Measurements from ENCODE around the gene MAG. TPM values are rescaled to one million over a fixed set of nuclear protein-coding genes. Genes with fewer than 3 reads are reported as not detected.

Gene MAG
- total and polyA plus RNA-seq, 2 of the 8 experiments (the other 6 are each of a cell fraction or from before 2014, with no cell fraction given): 0.20 to 1.3 TPM

DNA sequence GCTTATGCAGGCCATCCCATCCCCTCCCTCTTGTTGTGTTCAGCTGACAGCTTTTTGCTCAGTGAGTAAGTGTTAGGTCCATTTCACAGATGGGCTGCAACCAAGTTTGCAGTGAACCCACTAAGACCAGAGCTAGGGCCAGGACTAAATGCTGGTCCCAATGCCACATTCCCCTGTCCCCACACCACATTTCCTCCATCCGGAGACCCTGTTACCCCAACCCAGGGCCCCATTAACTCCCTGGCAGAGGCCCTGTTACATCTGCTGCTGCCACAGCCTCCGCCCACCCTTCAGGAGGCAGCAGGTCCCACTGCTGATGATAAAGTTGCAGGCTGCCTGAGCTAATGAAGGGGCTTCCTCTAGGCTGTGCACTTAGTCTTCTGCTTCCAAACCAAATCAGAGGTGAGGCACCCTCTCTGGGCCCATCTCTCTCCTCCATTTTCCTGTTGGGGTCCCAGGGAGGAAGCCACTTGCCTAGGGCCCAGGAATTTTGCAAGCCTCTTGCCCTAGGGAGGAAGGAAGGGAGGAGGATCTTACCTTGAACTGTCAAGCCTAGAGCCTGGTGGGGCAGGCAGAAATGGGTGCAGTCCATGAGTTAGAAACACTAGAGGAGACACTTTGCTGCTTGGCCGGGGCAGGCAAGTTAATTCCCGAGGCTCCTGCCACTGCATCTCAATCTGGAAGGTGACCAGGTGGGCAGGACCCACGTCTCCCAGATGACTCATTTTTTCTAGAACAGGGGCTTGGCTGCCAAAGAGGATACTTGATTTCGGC, 26.6 kb upstream of the MAG start:
- Histone ChIP-seq H4K5ac (ENCODE audit: insufficient read length, low read depth, low read length) (no peak overlapping the region), H3K4ac (replicated peaks; ENCODE audit: insufficient read length, low read depth, low read length) (no peak overlapping the region), H3K27me3 (replicated peaks in 1 of 4; ENCODE audit: control insufficient read depth in 3 of 4, extremely low read depth in 1 of 4, insufficient read depth in 3 of 4, low read length in 3 of 4) (no peaks in the 10 kb centered on the region), H3K23me2 (ENCODE audit: low read depth, low read length) (no peaks in the 10 kb centered on the region; the same call in 1 of the 2 replicates), H2BK12ac (ENCODE audit: low read depth, low read length) (no peak overlapping the region), H2BK5ac (ENCODE audit: low read depth, low read length) (no peak overlapping the region), H3K18ac (ENCODE audit: extremely low read depth, low read length) (no peak overlapping the region), H3K4me1 (replicated peaks in 1 of 4; ENCODE audit: control insufficient read depth in 3 of 4, insufficient read depth in 4 of 4, low read length in 3 of 4) (peaks cover 0 to 12% (median 8%) of the 10 kb centered on the region in 4 experiments; a peak in 5 of 7 replicates), H3K79me2 (ENCODE audit: control insufficient read depth in 1 of 2, insufficient read depth in 2 of 2, low read length in 2 of 2) (peaks cover 0 to 5% of the 10 kb centered on the region in 2 experiments; a peak in 1 of 4 replicates), H2BK15ac (ENCODE audit: low read length) (no peak overlapping the region), H3K27ac (ENCODE audit: low read depth, low read length) (no peak overlapping the region), H3K4me2 (ENCODE audit: insufficient read depth in 1 of 2, low read depth in 2 of 2, low read length in 2 of 2) (no peak overlapping the region), H4K20me1 (replicated peaks in 1 of 2; ENCODE audit: control insufficient read depth in 1 of 2, insufficient read depth in 2 of 2, low read length in 2 of 2) (peaks cover 6 to 32% of the 10 kb centered on the region in 2 experiments), H3K79me1 (ENCODE audit: low read depth, low read length) (peaks cover 4% of the 10 kb centered on the region), H2BK120ac (replicated peaks; ENCODE audit: low read depth, low read length) (no peak overlapping the region), H3K36me3 (ENCODE audit: control insufficient read depth in 2 of 4, insufficient read depth in 4 of 4, low read length in 3 of 4) (peaks cover 12 to 43% (median 20%) of the 10 kb centered on the region in 4 experiments; a peak in 7 of 8 replicates), H4K8ac (ENCODE audit: extremely low read depth, insufficient read depth, low read length) (no peak overlapping the region), H2BK20ac (ENCODE audit: low read length) (no peak overlapping the region), H3K14ac (ENCODE audit: insufficient read length) (no peak overlapping the region), H3K9ac (replicated peaks in 1 of 4; ENCODE audit: extremely low read depth in 1 of 4, low read depth in 3 of 4, low read length in 3 of 4) (no peak overlapping the region), H2AK5ac (ENCODE audit: low read depth, low read length) (no peak overlapping the region), H3K56ac (replicated peaks; ENCODE audit: insufficient read length, low read depth, low read length) (no peak overlapping the region), H3K23ac (ENCODE audit: insufficient read length) (no peak overlapping the region), H3K4me3 (ENCODE audit: extremely low read depth in 1 of 4, insufficient read depth in 2 of 4, low read depth in 3 of 4, low read length in 4 of 4) (no peak overlapping the region), H3K9me3 (ENCODE audit: insufficient read depth in 2 of 2, low read depth in 1 of 2, low read length in 1 of 2) (peaks cover 0 to 2% of the 10 kb centered on the region in 2 experiments; a peak in 1 of 4 replicates), H4K91ac (replicated peaks; ENCODE audit: insufficient read length, low read length) (no peak overlapping the region), H2AFZ (ENCODE audit: low read length) (no peak overlapping the region)
- DNase-seq (ENCODE audit: low read depth in 1 of 2, low spot score in 2 of 2) (no peak), FAIRE-seq (no peak)
- ChIA-PET CTCF (ENCODE audit: partially characterized antibody) (interaction anchor here (1.1 to 2.7 kb wide), 6 partner anchors 14 to 221 kb away, joined by 3 to 12 read pairs (median 4); partner anchors contain the start of gene HAMP), POLR2A (ENCODE audit: partially characterized antibody) (interaction anchor here (1.0 to 10.5 kb wide), 6 partner anchors 7 to 124 kb away, joined by 3 to 146 read pairs (median 8); partner anchors contain the start of genes HAMP and LSR)
- WGBS, 2 experiments (ENCODE audit: extremely low coverage in 1 of 2, insufficient coverage in 1 of 2, insufficient read length in 1 of 2, insufficient replicate concordance in 2 of 2, low coverage in 1 of 2, low lambda C conversion rate in 2 of 2, missing lambda C conversion rate in 1 of 2): 87% methylated on average over 6 of the region's 6 CpGs; no CpG with 5 or more reads in 1 of the 2 experiments
- TF ChIP-seq SP2 (IDR thresholded peaks at IDR 0.05; ENCODE audit: low read length) (no peak), TAF1 (IDR thresholded peaks at IDR 0.05; ENCODE audit: low read depth, low read length) (no peak), SRF (IDR thresholded peaks at IDR 0.05; ENCODE audit: low read depth, low read length) (no peak), EGR1 (IDR thresholded peaks at IDR 0.05; ENCODE audit: borderline replicate concordance, low read depth, low read length) (no peak), ASH2L (IDR thresholded peaks at IDR 0.05; ENCODE audit: low read length) (no peak), EP300 (IDR thresholded peaks at IDR 0.05; ENCODE audit: borderline replicate concordance in 1 of 2, low read depth in 2 of 2, low read length in 2 of 2) (no peak), TCF12 (IDR thresholded peaks at IDR 0.05; ENCODE audit: low read depth, low read length) (no peak), PHF8 (conservative IDR thresholded peaks at IDR 0.05; ENCODE audit: low read depth, low read length) (no peak)
- TF ChIP-seq, protein P1, sequence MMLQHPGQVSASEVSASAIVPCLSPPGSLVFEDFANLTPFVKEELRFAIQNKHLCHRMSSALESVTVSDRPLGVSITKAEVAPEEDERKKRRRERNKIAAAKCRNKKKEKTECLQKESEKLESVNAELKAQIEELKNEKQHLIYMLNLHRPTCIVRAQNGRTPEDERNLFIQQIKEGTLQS (IDR thresholded peaks at IDR 0.05; ENCODE audit: insufficient read depth, low read depth, low read length): no peak

All from H1 (cell line).